Thyroid gland (tissue), 4 donors: ENCODE results near the gene IL6.

Experiments used
- CTCF ChIP-seq, 6 experiments: fragments of 200-600 bp in 3 of 6; fragments of 450-650 bp in 3 of 6; sonication (generic) in 3 of 6; IDR thresholded peaks; one replicate each; pipeline ENCODE4 v1.5.1; 2016 to 2019; ENCODE audit warnings: antibody characterized with exemption in 6 of 6, mild to moderate bottlenecking in 2 of 6, inconsistent platforms in 1 of 6, moderate library complexity in 1 of 6
- POLR2A ChIP-seq, 2 donors: fragments of 450-650 bp; IDR thresholded peaks; one replicate each; pipeline ENCODE4 v1.6.1; 2017; ENCODE audit warnings: antibody characterized with exemption in 2 of 2, mild to moderate bottlenecking in 2 of 2, moderate library complexity in 1 of 2

- TF ChIP-seq POLR2A (IDR thresholded peaks at IDR 0.05) (no peak), CTCF (IDR thresholded peaks at IDR 0.05) (no peak)
Measured at GRCh38 chr7:22709857-22710256, 17.1 kb upstream of the IL6 start.
